22Rv1 (cell line): ENCODE data around the gene SPECC1.

Source experiments
- CTCF ChIP-seq: fragments of 450-650 bp; IDR thresholded peaks from 2 replicates; pipeline ENCODE4 v1.5.1; 2017; ENCODE audit warnings: mild to moderate bottlenecking
- ZFX ChIP-seq: fragments of 450-650 bp; IDR thresholded peaks from 2 replicates; pipeline ENCODE4 v1.6.1; 2017; ENCODE audit warnings: antibody characterized with exemption, borderline replicate concordance

- TF ChIP-seq CTCF (no peak), ZFX (no peak)
Observed at GRCh38 chr17:20315311-20315710, 306.2 kb downstream of the SPECC1 start.
